Right lobe of liver (tissue), 6 donors: ENCODE measurements around the gene DCDC2. TPM values are rescaled to one million over a fixed set of nuclear protein-coding genes. Genes with fewer than 3 reads are reported as not detected.
A peak's percentile ranks its signal among the peaks of the same experiment; 100 is the strongest.

Experiments
- ATAC-seq, 4 donors: fragments of 200-7000 bp; cut with Tn5 transposase; one replicate each; pipeline ENCODE4 v1.9.1; 2020; ENCODE audit warnings: mild to moderate bottlenecking in 4 of 4, moderate library complexity in 4 of 4
- DNase-seq, 3 donors: peaks; one replicate each; pipeline ENCODE4 v3.0.0-alpha.2; 2020
- H3K27ac ChIP-seq, 3 donors: fragments of 200-600 bp; one replicate each; pipeline ENCODE4 v1.8.0; 2022
- H3K27me3 ChIP-seq, 2 donors: fragments of 200-600 bp; one replicate each; pipeline ENCODE4 v1.8.0; 2022
- H3K36me3 ChIP-seq, 4 donors: fragments of 200-600 bp; sonication (generic) in 1 of 4; one replicate each; pipeline versions ENCODE4 v1.5.1 to v1.8.0; 2017 to 2022; ENCODE audit warnings: control low read depth in 1 of 4
- H3K4me1 ChIP-seq, 4 donors: fragments of 200-600 bp; sonication (generic) in 1 of 4; one replicate each; pipeline versions ENCODE4 v1.5.1 to v1.8.0; 2017 to 2022; ENCODE audit warnings: control low read depth in 1 of 4
- H3K4me3 ChIP-seq, 3 donors: fragments of 200-600 bp; one replicate each; pipeline ENCODE4 v1.8.0; 2022
- H3K9me3 ChIP-seq, 4 donors: fragments of 200-600 bp; sonication (generic) in 1 of 4; one replicate each; pipeline versions ENCODE4 v1.5.1 to v1.8.0; 2017 to 2022; ENCODE audit warnings: control low read depth in 1 of 4
- CTCF ChIP-seq, 4 donors: fragments of 200-600 bp in 3 of 4; fragments of 450-650 bp in 1 of 4; IDR thresholded peaks; one replicate each; pipeline versions ENCODE4 v1.5.1 to v1.8.0; 2016 to 2022; ENCODE audit warnings: antibody characterized with exemption in 4 of 4, mild to moderate bottlenecking in 2 of 4
- POLR2A ChIP-seq: fragments of 450-650 bp; IDR thresholded peaks from one replicate; pipeline ENCODE4 v1.6.1; 2017; ENCODE audit warnings: antibody characterized with exemption, mild to moderate bottlenecking
- WGBS: methylation state at CpG from one replicate; pipeline ENCODE4 v1.1.6; 2018; ENCODE audit warnings: low coverage, low lambda C conversion rate; ENCODE audit not compliant: insufficient coverage; ENCODE audit errors: missing lambda C conversion rate; 5-methylcytosine and 5-hydroxymethylcytosine counted together
- intact Hi-C, 2 donors: fragments of 100-400 bp; cut with DNase I; formaldehyde crosslinking; loops; one replicate each; pipeline versions ENCODE4 v1.11.2 to v1.14.1; 2022
- total RNA-seq, 6 experiments: library from RNA; depleted of rRNA in 2 of 6; stranded (reverse); fragments of >200 nt in 2 of 6; fragmentation: NEBNext Ultra II Directional in 3 of 6; extraction: Animal tissue kit (Norgen Biotek cat#: 25700) in 3 of 6; gene quantifications; one replicate each; pipeline versions ENCODE4 v1.1.0 to v1.2.4, GENCODE V29; 2016 to 2023
- donor health status: DM: no; HTN: yes; CAD: no.
- donor health status: DM: no; HTN: no; CAD: no.
- donor health status: DM: no; HTN: no; CAD: no.
- donor health status: DM: no; HTN: yes; CAD: no.
- donor health status: DM: no; HTN: yes; CAD: no.

The DCDC2 gene
- total RNA-seq, 6 experiments from 2014 or later = 0.68 to 3.8 (median 0.92) TPM

DNA sequence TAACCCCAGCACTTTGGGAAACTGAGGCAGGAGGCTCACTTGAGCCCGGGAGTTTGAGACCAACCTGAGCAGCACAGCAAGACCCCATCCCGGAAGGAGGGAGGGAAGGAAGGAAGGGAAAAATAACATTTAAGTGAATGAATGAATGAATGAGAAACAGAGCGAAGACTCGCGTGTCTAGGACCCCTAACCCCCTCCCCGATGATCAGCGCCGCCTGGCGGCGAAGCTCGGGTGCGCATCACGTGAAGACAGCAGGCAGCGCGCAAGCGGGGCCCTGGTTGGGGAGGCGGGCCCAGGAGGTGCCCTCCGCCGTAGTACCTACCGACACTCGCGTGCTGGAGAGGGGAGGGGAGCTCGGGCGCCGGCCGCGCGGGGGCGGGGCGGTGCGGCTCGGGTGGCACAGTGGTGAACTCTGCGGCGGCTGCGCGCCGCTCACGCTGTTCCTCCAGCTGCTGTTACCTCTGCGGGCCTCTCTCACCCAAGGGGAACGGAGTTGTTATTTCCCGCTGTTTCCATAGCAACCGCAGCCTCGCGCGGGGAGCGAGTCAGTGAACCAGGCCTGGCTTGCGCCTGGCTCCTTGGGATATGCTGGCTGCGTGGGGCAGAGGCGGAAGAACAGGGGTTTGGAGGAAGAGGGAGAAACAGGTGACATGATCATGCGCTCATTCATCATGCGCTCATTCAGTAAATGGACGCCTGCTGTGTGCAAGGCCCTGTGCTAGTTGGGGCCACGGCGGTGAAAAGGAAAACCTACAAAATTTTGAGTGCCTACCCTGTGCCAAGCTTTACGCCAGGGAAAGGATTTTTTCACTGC, 2.0 kb upstream of the DCDC2 start:
- TF ChIP-seq POLR2A (no peak), CTCF (IDR thresholded peaks at IDR 0.05) (peak; percentile 36 to 70 (median 50))

DNA sequence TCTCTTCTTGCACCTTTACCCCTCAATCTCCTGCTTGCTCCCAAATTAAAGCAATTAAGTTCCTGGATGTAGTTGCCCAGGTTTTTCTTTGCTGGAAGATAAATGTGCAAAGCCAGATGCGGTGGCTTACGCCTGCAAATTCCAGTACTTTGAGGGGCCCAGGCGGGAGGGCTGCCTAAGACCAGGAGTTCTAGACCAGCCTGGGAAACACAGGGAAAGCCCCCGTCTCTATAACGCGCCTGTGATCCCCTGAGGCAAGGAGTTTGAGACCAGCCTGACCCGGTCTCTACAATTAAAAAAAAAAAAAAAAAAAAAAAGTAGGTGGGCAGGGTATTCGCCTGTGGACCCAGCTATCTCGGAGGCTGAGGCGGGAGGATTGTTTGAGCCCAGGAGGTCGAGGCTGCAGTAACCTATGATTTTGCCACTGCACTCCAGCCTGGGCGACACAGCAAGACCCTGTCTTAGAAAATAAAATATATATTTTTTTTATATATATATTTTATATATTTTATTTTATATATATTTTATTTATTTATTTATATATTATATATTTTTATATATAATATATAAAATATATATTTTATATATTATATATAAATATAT, 461 bp upstream of the DCDC2 start:
- TF ChIP-seq POLR2A (no peak), CTCF (IDR thresholded peaks at IDR 0.05) (no peak)
- intact Hi-C loops = no loop called here
- Histone ChIP-seq H3K9me3 (no peaks in the 10 kb centered on the region), H3K4me1 (peaks cover 0 to 22% (median 3%) of the 10 kb centered on the region in 4 donors), H3K27me3 (no peaks in the 10 kb centered on the region), H3K36me3 (no peaks in the 10 kb centered on the region), H3K27ac (no peak overlapping the region), H3K4me3 (peak overlapping the region in 2 of 3 donors; percentile 18 to 46)
- WGBS = 42% methylated on average over 12 of the region's 12 CpGs
- ATAC-seq (no peak), DNase-seq (no peak)

More for the DNA sequence above, 2.0 kb upstream of the DCDC2 start:
- H3K27ac ChIP-seq = peak overlapping the region in 1 of 3 donors; percentile 9
- peaks cover 0 to 22% (median 3%) of the 10 kb centered on the region in 4 donors for H3K4me1 ChIP-seq
- peak; percentile 71 to 84 (median 80) for ATAC-seq
- WGBS = 17% methylated on average over 36 of the region's 55 CpGs
- no peaks in the 10 kb centered on the region for H3K9me3 ChIP-seq
- intact Hi-C loops = no loop called here
- peak overlapping the region; percentile 23 to 52 (median 32) for H3K4me3 ChIP-seq
- peak; percentile 46 to 73 (median 57) for DNase-seq
- no peaks in the 10 kb centered on the region for H3K36me3 ChIP-seq
- H3K27me3 ChIP-seq = no peaks in the 10 kb centered on the region

GRCh38 chr6:24356310-24356973, 1.4 kb downstream of the DCDC2 start:
- no peak for DNase-seq
- Histone ChIP-seq H3K4me1 (peaks cover 0 to 22% (median 3%) of the 10 kb centered on the region in 4 donors), H3K9me3 (no peaks in the 10 kb centered on the region), H3K36me3 (no peaks in the 10 kb centered on the region), H3K27me3 (no peaks in the 10 kb centered on the region), H3K27ac (no peak overlapping the region), H3K4me3 (no peak overlapping the region)
- WGBS = 41% methylated on average over 5 of the region's 5 CpGs
- intact Hi-C loops = no loop called here
- TF ChIP-seq CTCF (IDR thresholded peaks at IDR 0.05) = no peak
- TF ChIP-seq POLR2A = no peak
- ATAC-seq = no peak

- no peaks in the 10 kb centered on the region for H3K27me3 ChIP-seq
- DNase-seq (no peak), ATAC-seq (no peak)
- peaks cover 0 to 22% (median 3%) of the 10 kb centered on the region in 4 donors for H3K4me1 ChIP-seq
- no peak for TF ChIP-seq POLR2A
- TF ChIP-seq CTCF (IDR thresholded peaks at IDR 0.05) = no peak
- WGBS = 66% methylated on average over 4 of the region's 4 CpGs
- intact Hi-C loops = no loop called here
- H3K36me3 ChIP-seq = no peaks in the 10 kb centered on the region
- H3K4me3 ChIP-seq = no peak overlapping the region
- H3K9me3 ChIP-seq = no peaks in the 10 kb centered on the region
- H3K27ac ChIP-seq = no peak overlapping the region
Observed at GRCh38 chr6:24355393-24355792, 2.5 kb downstream of the DCDC2 start.
